ENCODE data around the gene CELA2B.
"Not testable (repeated sequence)": the region's sequence is repeated elsewhere in the genome, so short reads cannot be mapped to it uniquely, and the experiment has no call there.

CELA2B gene

DNA sequence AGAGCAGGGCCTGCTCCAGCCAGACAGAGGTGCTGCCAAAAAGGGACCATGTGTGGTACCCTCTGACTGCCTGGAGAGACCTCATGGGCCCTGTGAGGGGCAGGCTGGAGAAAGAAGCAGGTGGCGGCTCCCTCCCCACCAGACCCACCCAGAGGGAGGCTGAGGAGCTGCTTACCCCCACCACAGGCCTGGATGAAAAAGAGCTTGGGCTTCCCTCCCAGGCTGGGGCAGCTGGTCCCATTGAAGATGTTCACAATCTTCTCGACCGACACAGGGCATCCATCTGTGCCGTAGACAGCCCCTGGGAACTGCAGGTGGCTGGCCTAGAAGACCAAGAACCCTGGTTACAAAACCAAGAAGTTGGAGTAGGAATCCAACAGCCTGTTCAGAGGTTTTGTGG, 28.5 kb downstream of the CELA2B start:
- no peak for DNase-seq

GRCh38 chr1:15506831-15507230, 30.9 kb downstream of the CELA2B start:
- no peak for DNase-seq

- no peak for DNase-seq
These were observed 31.4 kb downstream of the CELA2B start for GRCh38 chr1:15507278-15507677.

- no peak for DNase-seq
These were observed 33.0 kb downstream of the CELA2B start for GRCh38 chr1:15508700-15509487.

- no peak for DNase-seq
These were observed 33.7 kb downstream of the CELA2B start for GRCh38 chr1:15509586-15509985.

GRCh38 chr1:15510611-15511405, 34.9 kb downstream of the CELA2B start:
- DNase-seq, result no peak

DNA sequence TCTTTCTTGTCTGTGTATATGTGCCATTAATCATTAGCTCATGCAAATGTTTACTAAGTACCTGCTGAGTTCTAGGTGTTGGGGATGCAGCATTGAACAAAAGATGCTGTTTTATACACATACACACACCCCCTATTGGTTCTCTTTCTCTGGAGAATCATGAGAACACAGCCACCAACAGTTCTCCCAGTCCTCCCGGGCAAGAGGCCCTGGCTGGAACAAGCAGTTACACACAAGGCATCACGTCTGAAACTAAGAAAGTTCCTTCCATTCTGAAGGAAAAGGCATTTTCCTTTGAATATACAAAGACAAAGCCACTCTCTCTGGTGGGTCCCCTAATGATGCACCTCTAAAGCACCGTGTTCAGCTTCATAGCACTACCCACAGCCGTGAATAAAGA, 37.3 kb downstream of the CELA2B start:
- no peak for DNase-seq

DNA sequence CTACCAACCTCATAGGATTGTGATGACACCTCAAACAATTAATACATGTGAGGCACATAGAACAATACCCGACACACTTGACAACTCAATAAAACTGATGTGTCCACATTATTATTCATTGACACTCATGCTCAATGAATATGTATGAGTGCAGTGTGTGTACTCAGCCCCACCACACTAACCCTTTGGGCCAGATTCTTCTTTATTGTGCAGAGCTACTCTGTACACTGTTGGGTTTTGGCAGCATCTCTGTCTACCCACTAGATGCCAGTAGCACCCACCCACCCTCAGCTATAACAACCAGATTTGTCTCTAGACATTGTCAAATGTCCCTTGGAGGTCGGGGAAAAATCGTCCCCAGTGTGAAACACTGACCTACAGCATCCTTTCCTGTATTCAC, 38.0 kb downstream of the CELA2B start:
- DNase-seq, result no peak

DNA sequence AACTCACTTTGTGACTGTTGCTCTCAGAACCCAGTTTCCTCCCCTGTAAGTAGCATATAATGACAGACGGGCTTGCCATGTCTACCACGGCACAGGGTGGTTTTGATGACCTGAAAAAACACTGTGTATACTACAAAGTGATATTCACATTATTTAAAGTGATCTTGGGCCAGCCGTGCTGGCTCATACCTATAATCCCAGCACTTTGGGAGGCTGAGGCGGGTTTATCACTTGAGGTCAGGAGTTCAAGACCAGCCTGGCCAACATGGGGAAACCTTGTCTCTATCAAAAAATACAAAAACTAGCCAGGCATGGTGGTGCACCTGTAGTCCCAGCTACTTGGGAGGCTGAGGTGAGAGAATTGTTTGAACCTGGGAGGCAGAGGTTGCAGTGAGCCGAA, 38.7 kb downstream of the CELA2B start:
- DNase-seq, result not testable (repeated sequence)

DNA sequence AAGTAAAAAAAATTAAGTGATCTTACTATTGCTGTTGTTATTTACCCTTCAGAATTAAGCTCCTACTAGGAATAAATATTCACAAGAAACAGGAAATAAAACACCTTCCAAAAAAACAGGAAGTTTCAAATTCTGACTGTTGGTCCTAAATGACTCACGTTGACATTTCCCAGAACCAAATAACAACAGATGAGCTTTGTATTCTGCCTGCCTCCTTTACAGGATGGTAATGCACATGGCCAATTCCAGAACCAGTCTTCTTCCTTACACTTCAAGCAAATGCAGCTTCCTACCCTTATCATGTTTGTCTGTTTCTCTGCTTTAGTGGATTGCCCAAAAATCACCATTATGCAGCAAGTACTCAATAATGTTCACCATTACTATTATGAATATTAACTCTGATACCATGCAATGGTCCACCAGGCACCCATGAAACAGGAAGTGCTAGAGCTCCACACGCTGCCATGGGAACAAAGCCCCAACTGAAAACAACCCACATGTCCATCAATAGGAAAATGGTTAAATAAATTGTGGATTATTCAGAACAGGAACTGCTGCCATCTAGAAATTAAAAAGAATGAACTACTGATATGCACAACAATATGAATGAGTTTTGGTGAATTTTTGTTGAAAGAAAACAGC, 39.2 kb downstream of the CELA2B start:
- DNase-seq, result peak; percentile 77

DNA sequence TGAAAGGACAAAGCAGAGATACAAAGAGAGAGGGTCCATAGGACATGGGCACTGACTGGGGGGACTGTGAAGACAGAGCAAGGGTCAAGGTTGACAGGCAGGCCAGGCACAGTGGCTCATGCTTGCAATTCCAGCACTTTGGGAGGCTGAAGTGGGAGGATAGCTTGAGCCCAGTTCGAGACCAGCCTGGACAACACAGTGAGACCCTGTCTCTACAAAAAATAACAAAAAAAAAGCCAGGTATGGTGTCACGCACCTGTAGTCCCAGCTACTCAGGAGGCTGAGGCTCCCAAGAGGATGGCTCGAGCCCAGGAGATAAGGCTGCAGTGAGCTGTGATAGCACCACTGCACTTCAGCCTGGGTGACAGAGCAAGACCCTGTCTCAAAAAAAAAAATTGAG, 43.7 kb downstream of the CELA2B start:
- DNase-seq, result no peak

GRCh38 chr1:15521206-15521906, 45.5 kb downstream of the CELA2B start:
- DNase-seq, result peak; percentile 37

DNA sequence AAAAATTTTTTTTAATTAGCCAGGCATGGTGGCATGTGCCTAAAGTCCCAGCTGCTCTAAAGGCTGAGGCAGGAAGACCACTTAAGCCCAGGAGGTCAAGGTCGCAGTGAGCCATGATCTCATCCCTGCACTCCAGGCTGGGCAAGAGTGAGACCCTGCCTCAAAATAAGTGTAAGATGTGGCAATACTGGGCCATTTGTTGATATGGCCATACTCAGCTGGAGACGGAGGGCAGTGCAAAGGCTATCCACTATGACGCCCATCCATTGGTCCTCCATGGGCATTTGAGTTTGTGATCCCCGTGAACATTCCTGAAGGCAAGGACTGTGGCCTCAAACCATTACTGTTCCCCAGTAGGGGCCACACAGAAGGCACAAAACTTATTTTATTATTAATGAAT, 46.6 kb downstream of the CELA2B start:
- DNase-seq, result no peak

- peak; percentile 43 for DNase-seq
These were observed 47.5 kb downstream of the CELA2B start for GRCh38 chr1:15523104-15524020.

GRCh38 chr1:15524021-15524282, 48.0 kb downstream of the CELA2B start, which contains the start of gene CASP9:
TSS of gene CASP9 (minus strand) at chr1:15524215. CDS start at chr1:15524200, 15 bp downstream.
- DNase-seq, result no peak

DNA sequence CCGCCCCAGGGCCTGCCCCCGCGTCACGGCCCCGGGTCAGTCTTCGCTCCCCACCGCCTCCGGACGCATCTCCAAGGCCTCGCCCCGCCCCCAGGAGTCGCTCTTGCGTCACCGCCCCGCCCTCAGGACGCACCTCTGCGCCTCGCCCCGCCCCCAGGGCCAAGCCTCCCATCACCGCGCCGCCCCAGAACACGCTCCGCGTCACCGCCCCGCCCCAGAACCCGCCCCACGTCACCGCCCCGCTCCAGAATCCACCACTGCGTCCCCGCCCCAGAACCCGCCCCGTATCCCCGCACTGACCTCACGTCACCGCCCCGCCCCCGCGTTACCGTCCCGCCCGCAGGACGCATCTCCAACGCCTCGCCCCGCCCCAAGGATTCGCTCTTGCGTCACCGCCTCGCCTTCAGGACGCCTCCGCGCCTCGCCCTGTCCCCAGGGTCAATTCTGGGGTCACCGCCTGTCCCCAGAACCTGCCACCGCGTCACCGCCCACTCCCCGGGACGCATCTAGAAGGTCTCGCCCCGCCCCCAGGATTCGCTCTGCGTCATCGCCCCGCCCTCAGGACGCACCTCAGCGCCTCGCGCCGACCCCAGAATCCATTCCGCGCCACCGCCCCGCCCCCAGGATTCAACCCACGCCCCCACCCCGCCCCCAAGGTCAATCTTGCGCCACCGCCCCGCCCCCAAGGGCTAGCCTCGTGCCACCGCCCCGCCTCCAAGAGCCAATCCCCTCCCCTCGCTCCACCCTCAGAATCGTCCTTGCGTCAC, 48.6 kb downstream of the CELA2B start:
- peak; percentile 93 for DNase-seq

- DNase-seq, result no peak
These were observed 49.4 kb downstream of the CELA2B start for GRCh38 chr1:15525050-15526020.

DNA sequence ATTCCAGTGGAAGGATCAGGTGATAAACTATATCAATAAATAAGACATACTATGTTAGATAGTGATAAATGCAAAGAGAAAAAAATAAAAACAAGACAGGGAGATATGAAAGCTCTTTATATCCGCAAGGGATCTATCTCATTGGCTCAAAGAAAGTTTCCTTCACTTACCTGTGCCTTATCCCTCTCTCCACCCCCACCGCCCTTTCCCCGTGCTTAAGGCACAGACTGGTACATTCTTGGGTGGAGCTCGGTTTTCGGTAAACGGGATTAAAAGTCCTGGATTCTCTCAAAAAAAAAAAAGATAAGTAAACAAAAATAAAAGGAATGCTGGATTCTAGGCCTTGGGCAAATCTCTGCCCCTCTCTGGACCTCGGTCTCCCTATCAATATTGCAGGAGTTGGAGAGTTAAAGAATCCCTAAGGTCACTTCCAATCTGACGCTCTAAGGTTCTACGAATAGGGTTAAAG, 50.2 kb downstream of the CELA2B start:
- DNase-seq, result no peak

DNA sequence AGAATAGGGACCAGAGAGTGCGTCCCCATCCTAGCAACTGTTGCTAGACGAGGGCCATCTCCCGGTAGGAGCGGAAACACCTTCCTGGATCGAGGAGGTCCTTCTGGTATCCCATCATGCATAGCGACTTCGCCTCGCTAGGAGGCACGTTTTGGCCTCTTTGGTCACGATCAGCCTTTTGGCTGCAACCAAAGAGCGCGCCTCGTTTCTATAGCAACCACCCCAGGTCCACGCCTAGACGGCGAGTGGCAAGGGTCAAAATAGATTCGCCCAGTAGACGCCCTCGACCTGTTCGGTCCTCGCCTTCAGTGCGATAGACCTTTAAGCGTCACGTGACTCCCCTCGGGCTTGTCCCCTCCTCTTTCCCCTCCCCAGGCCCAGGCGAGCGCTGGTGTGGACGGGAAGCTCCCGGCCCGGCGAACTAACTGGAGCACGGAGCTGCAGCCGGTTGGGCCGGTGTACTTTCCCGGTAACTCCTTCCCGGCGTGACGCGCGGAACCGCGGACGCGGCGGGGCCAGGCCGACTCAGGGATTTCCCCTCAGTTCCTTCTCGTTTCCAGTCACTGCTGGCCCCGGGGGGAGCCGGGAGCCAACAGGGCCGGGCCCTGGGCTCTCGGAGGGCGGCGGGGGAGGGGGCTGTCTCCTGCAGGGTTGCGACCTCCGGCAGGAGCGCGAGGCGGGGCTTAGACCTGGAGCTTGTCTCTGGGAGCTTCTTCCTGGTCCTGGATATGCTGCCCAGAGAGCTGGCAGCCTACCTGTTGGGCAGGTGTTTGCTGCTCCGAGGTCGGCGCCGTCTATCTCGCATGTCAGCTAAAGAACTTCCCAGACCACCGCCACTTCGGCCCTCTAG, 50.8 kb downstream of the CELA2B start, which contains the start of gene DNAJC16:
DNAJC16 (plus strand) TSS at position 359 of the 850 bp plus-strand sequence. CDS start 2,258 bp downstream, outside the sequence.
- DNase-seq, result peak; percentile 100
